Caco-2 (cell line): Measurements from ENCODE around the gene CKLF. TPM values are rescaled to one million over a fixed set of nuclear protein-coding genes. Genes with fewer than 3 reads are reported as not detected.

Experiments used
- BruUV-seq: library from RNA; stranded (reverse); fragments of 400-500 nt; replicated peaks from 2 replicates; lab custom pipeline; 2021; lab: Mats Ljungman, UMichigan
- CTCF ChIA-PET: fragments of 300-600 bp; sonication (Branson Sonifier 250); formaldehyde crosslinking; loops from one replicate; lab custom pipeline; 2022; ENCODE audit warnings: antibody characterized with exemption; lab: Charles Lee
- POLR2A ChIA-PET: fragments of 300-600 bp; sonication (Branson Sonifier 250); formaldehyde crosslinking; loops from one replicate; lab custom pipeline; 2022; ENCODE audit warnings: antibody characterized with exemption; lab: Charles Lee
- DNase-seq, 2 experiments: peaks; one replicate each; pipeline versions ENCODE4 v3.0.0 to v3.0.0-alpha.2; 2020 to 2022
- H3K27me3 ChIP-seq: replicated peaks from 2 replicates; pipeline ENCODE4 v1.6.0; 2011; ENCODE audit warnings: low read length; ENCODE audit not compliant: control insufficient read depth, insufficient read depth
- H3K36me3 ChIP-seq: 2 replicates; pipeline ENCODE4 v1.5.1; 2011; ENCODE audit warnings: low read length; ENCODE audit not compliant: control insufficient read depth, insufficient read depth
- H3K4me1 ChIP-seq: fragments of 250-450 bp; sonication (Bioruptor Pico); 2 replicates; pipeline ENCODE4 v1.5.1; 2020; ENCODE audit warnings: mild to moderate bottlenecking
- H3K4me3 ChIP-seq: 2 replicates; pipeline ENCODE4 v1.5.1; 2011; ENCODE audit warnings: low read depth, mild to moderate bottlenecking, control low read depth, low read length
- H3K9me3 ChIP-seq: fragments of 250-450 bp; sonication (Bioruptor Pico); 2 replicates; pipeline ENCODE4 v1.5.1; 2020; ENCODE audit warnings: mild to moderate bottlenecking, moderate library complexity
- H3K27ac Mint-ChIP-seq: one replicate; pipeline ENCODE4 v1.8.0; 2022; ENCODE audit warnings: mixed read lengths; ENCODE audit not compliant: unreplicated experiment
- H3K27me3 Mint-ChIP-seq: one replicate; pipeline ENCODE4 v1.8.0; 2022; ENCODE audit warnings: mixed read lengths; ENCODE audit not compliant: insufficient read depth, unreplicated experiment
- H3K36me3 Mint-ChIP-seq: one replicate; pipeline ENCODE4 v1.8.0; 2022; ENCODE audit warnings: mild to moderate bottlenecking, mixed read lengths; ENCODE audit not compliant: insufficient read depth, unreplicated experiment
- H3K4me1 Mint-ChIP-seq: one replicate; pipeline ENCODE4 v1.8.0; 2022; ENCODE audit warnings: low read depth, mixed read lengths; ENCODE audit not compliant: unreplicated experiment
- H3K4me3 Mint-ChIP-seq: one replicate; pipeline ENCODE4 v1.8.0; 2022; ENCODE audit warnings: mild to moderate bottlenecking, moderate library complexity, mixed read lengths; ENCODE audit not compliant: unreplicated experiment
- H3K9me3 Mint-ChIP-seq: one replicate; pipeline ENCODE4 v1.8.0; 2022; ENCODE audit warnings: mixed read lengths; ENCODE audit not compliant: unreplicated experiment
- CTCF ChIP-seq, 2 experiments: fragments of 200-600 bp in 1 of 2; IDR thresholded peaks; 1 replicate in 1 of 2; 2 replicates in 1 of 2; pipeline versions ENCODE4 v1.5.1 to v1.8.0; 2011 to 2022; ENCODE audit warnings: antibody characterized with exemption in 1 of 2, control low read depth in 1 of 2, inconsistent platforms in 1 of 2, low read depth in 1 of 2, low read length in 1 of 2, mild to moderate bottlenecking in 1 of 2, moderate library complexity in 1 of 2; ENCODE audit not compliant: insufficient read depth in 1 of 2, severe bottlenecking in 1 of 2, unreplicated experiment in 1 of 2
- intact Hi-C: fragments of 100-400 bp; cut with micrococcal nuclease; formaldehyde crosslinking; loops from one replicate; pipeline ENCODE4 v1.10.0; 2022; ENCODE audit not compliant: unreplicated experiment
- total RNA-seq: library from RNA; stranded (reverse); gene quantifications from 2 replicates; pipeline ENCODE4 v1.2.3, GENCODE V29; 2022

The CKLF gene
- total RNA-seq, 1 experiment from 2014 or later = 103 TPM

- no peak overlapping the region for H3K27ac Mint-ChIP-seq
- no TSS peak for BruUV-seq
- no peak overlapping the region for H3K4me3 Mint-ChIP-seq
- H3K9me3 Mint-ChIP-seq = no peaks in the 10 kb centered on the region
- no peak overlapping the region for H3K4me3 ChIP-seq
- peaks cover 6% of the 10 kb centered on the region; the same call in 1 of the 2 replicates for H3K4me1 ChIP-seq
- DNase-seq = no peak
- H3K4me1 Mint-ChIP-seq = no peaks in the 10 kb centered on the region
- POLR2A ChIA-PET = interaction anchor here (0.6 kb wide), 1 partner anchor 87 kb away, joined by 3 read pairs; no protein-coding TSS in a partner anchor
- TF ChIP-seq CTCF (IDR thresholded peaks at IDR 0.05; ENCODE audit: insufficient read depth in 1 of 2, low read depth in 1 of 2, low read length in 1 of 2, severe bottlenecking in 1 of 2, unreplicated experiment in 1 of 2) = no peak
- H3K9me3 ChIP-seq = no peaks in the 10 kb centered on the region
- H3K36me3 ChIP-seq = no peaks in the 10 kb centered on the region
- H3K27me3 Mint-ChIP-seq = no peaks in the 10 kb centered on the region
- intact Hi-C loops = no loop called here
- CTCF ChIA-PET = no interaction called here
- no peaks in the 10 kb centered on the region for H3K36me3 Mint-ChIP-seq
- H3K27me3 ChIP-seq = no peaks in the 10 kb centered on the region
These were observed 23.9 kb downstream of the CKLF start for GRCh38 chr16:66576296-66576695.

- Mint-ChIP-seq H3K27ac (no peak within 1 kb of the TSS), H3K9me3 (no peaks in the 10 kb centered on the region), H3K4me1 (no peaks in the 10 kb centered on the region), H3K27me3 (peaks cover 3% of the 10 kb centered on the region), H3K4me3 (no peak within 1 kb of the TSS), H3K36me3 (no peaks in the 10 kb centered on the region)
- TF ChIP-seq CTCF (IDR thresholded peaks at IDR 0.05; ENCODE audit: insufficient read depth in 1 of 2, low read depth in 1 of 2, low read length in 1 of 2, severe bottlenecking in 1 of 2, unreplicated experiment in 1 of 2) = no peak
- POLR2A ChIA-PET = no interaction called here
- CTCF ChIA-PET = interaction anchor here (1.4 kb wide), 1 partner anchor 30 kb away, joined by 3 read pairs; no protein-coding TSS in a partner anchor
- H3K4me3 ChIP-seq = no peak within 1 kb of the TSS
- no peaks in the 10 kb centered on the region for H3K36me3 ChIP-seq
- intact Hi-C loops = no loop called here
- BruUV-seq = no TSS peak
- no peaks in the 10 kb centered on the region for H3K27me3 ChIP-seq
- no peak for DNase-seq
- H3K9me3 ChIP-seq = no peaks in the 10 kb centered on the region
- H3K4me1 ChIP-seq = peaks cover 9% of the 10 kb centered on the region; the same call in 1 of the 2 replicates
These were observed 26.5 kb downstream of the CKLF start, which contains the start of gene CMTM2 for GRCh38 chr16:66578651-66579531. Gene CMTM2 (plus strand): TSS chr16:66579463. CDS start chr16:66579608, 145 bp downstream.

GRCh38 chr16:66580605-66581209 is 28.3 kb downstream of the CKLF start:
- no peak overlapping the region for H3K27ac Mint-ChIP-seq
- H3K4me1 Mint-ChIP-seq = no peaks in the 10 kb centered on the region
- H3K27me3 ChIP-seq = no peaks in the 10 kb centered on the region
- H3K36me3 ChIP-seq = no peaks in the 10 kb centered on the region
- ChIA-PET CTCF (interaction anchor here (1.1 kb wide), 1 partner anchor 24 kb away, joined by 4 read pairs; the partner anchor contains the start of gene CMTM3), POLR2A (no interaction called here)
- H3K9me3 Mint-ChIP-seq = no peaks in the 10 kb centered on the region
- H3K36me3 Mint-ChIP-seq = no peaks in the 10 kb centered on the region
- intact Hi-C loops = no loop called here
- DNase-seq = no peak
- H3K27me3 Mint-ChIP-seq = peaks cover 3% of the 10 kb centered on the region
- H3K9me3 ChIP-seq = no peaks in the 10 kb centered on the region
- no peak overlapping the region for H3K4me3 ChIP-seq
- TF ChIP-seq CTCF (IDR thresholded peaks at IDR 0.05; ENCODE audit: insufficient read depth in 1 of 2, low read depth in 1 of 2, low read length in 1 of 2, severe bottlenecking in 1 of 2, unreplicated experiment in 1 of 2) = no peak
- no peak overlapping the region for H3K4me3 Mint-ChIP-seq
- H3K4me1 ChIP-seq = peaks cover 9% of the 10 kb centered on the region; the same call in 1 of the 2 replicates
- no TSS peak for BruUV-seq
